ENCODE data around the gene GABBR1. TPM values are rescaled to one million over a fixed set of nuclear protein-coding genes. Genes with fewer than 3 reads are reported as not detected.

Gene GABBR1
- total RNA-seq, 2 experiments from 2014 or later = 12.9 to 37.1 TPM

DNA sequence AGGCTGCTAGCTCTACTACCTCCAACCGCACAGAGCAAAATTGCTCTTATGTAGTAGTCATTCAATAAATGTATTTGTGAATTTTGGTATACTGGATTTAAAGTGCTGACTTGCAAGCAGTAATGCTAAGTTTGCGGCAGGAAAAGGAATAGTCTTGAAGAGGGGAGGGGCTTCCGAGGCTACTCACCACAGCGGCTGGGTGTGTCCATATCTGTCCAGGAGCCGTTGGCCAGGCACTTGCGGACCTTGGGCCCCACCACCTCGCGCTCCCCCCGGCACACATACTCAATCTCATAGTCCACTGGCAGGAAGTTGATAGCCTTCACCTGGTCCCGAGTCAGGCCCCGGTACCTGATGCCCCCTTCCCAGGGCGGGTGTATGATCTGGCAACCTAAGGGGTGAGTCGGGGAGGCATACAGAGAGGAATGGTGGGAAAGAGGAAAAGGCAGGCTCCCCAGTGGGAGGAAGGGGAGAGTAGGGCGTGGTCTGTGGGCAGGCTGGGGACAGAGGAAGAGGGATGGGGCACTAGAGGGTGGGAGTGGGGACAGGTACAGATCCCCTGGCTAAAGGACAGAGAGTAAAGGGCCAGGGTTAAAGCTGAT lies 1.7 kb downstream of the GABBR1 start:
- peaks cover 38% of the 10 kb centered on the region for H3K4me1 ChIP-seq (ENCODE audit: insufficient read depth, low read length, poor library complexity, severe bottlenecking)
- DNase-seq (ENCODE audit: low spot score) = no peak
- no peaks in the 10 kb centered on the region for H3K79me2 ChIP-seq (ENCODE audit: insufficient read depth, low read depth, low read length)
- TF ChIP-seq EZH2phosphoT487 (IDR thresholded peaks at IDR 0.05; ENCODE audit: borderline replicate concordance, low read depth, low read length) = no peak
- TF ChIP-seq, protein P1, sequence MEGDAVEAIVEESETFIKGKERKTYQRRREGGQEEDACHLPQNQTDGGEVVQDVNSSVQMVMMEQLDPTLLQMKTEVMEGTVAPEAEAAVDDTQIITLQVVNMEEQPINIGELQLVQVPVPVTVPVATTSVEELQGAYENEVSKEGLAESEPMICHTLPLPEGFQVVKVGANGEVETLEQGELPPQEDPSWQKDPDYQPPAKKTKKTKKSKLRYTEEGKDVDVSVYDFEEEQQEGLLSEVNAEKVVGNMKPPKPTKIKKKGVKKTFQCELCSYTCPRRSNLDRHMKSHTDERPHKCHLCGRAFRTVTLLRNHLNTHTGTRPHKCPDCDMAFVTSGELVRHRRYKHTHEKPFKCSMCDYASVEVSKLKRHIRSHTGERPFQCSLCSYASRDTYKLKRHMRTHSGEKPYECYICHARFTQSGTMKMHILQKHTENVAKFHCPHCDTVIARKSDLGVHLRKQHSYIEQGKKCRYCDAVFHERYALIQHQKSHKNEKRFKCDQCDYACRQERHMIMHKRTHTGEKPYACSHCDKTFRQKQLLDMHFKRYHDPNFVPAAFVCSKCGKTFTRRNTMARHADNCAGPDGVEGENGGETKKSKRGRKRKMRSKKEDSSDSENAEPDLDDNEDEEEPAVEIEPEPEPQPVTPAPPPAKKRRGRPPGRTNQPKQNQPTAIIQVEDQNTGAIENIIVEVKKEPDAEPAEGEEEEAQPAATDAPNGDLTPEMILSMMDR (conservative IDR thresholded peaks at IDR 0.05; ENCODE audit: low read length) = no peak
- intact Hi-C loops (cut with micrococcal nuclease; ENCODE audit: unreplicated experiment) = no loop called here
- H3K36me3 ChIP-seq (ENCODE audit: insufficient read depth, low read length) = no peaks in the 10 kb centered on the region
- H2AFZ ChIP-seq (ENCODE audit: low read length) = no peak overlapping the region
- no peak overlapping the region for H3K27ac ChIP-seq (ENCODE audit: low read depth, low read length, poor library complexity, severe bottlenecking)
- BruUV-seq (replicated peaks) = no TSS peak
- ChIA-PET CTCF (ENCODE audit: unreplicated experiment) (interaction anchor here (0.5 kb wide), 1 partner anchor 335 kb away, joined by 9 read pairs; no protein-coding TSS in a partner anchor), POLR2A (no interaction called here)
- H3K9me2 ChIP-seq (ENCODE audit: insufficient read depth, low read length) = no peaks in the 10 kb centered on the region
- H3K4me2 ChIP-seq (ENCODE audit: low read length) = peak overlapping the region; percentile 90
- H3K9me3 ChIP-seq (ENCODE audit: low read length) = no peaks in the 10 kb centered on the region
- no peaks in the 10 kb centered on the region; the same call in 1 of the 2 replicates for H4K20me1 ChIP-seq (ENCODE audit: insufficient read depth, low read length)
- no peak overlapping the region for H3K4me3 ChIP-seq (ENCODE audit: low read depth, low read length, poor library complexity, severe bottlenecking)

DNA sequence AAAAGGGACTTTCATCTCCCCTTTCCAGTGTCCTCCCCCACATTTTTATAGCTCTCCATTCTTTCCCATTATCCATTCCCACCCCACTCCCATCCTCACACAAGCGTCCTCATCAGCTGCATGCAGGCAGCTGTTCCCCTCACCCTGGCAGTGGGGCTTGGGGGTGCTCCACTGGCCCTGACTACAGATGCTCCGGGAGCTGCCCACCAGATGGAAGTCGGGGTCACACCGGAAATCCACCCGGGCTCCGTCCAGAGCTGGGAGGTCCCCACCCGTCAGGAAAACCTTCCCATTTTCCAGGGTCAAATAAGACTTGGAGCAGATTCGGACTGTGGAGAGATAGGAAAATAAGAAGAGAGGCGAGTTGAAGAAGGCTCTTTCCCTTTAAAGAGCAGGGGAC lies 2.7 kb downstream of the GABBR1 start:
- no peak overlapping the region for H2AFZ ChIP-seq (ENCODE audit: low read length)
- H3K4me1 ChIP-seq (ENCODE audit: insufficient read depth, low read length, poor library complexity, severe bottlenecking) = peaks cover 38% of the 10 kb centered on the region
- intact Hi-C loops (cut with micrococcal nuclease; ENCODE audit: unreplicated experiment) = no loop called here
- H3K9me2 ChIP-seq (ENCODE audit: insufficient read depth, low read length) = no peaks in the 10 kb centered on the region
- H3K27ac ChIP-seq (ENCODE audit: low read depth, low read length, poor library complexity, severe bottlenecking) = no peak overlapping the region
- H3K36me3 ChIP-seq (ENCODE audit: insufficient read depth, low read length) = no peaks in the 10 kb centered on the region
- no peak overlapping the region for H3K4me3 ChIP-seq (ENCODE audit: low read depth, low read length, poor library complexity, severe bottlenecking)
- POLR2A ChIA-PET = no interaction called here
- H3K4me2 ChIP-seq (ENCODE audit: low read length) = no peak overlapping the region
- H3K79me2 ChIP-seq (ENCODE audit: insufficient read depth, low read depth, low read length) = no peaks in the 10 kb centered on the region
- TF ChIP-seq, protein P1 (conservative IDR thresholded peaks at IDR 0.05; ENCODE audit: low read length) = no peak
- no peak for TF ChIP-seq EZH2phosphoT487 (IDR thresholded peaks at IDR 0.05; ENCODE audit: borderline replicate concordance, low read depth, low read length)
- no peaks in the 10 kb centered on the region; the same call in 1 of the 2 replicates for H4K20me1 ChIP-seq (ENCODE audit: insufficient read depth, low read length)
- H3K9me3 ChIP-seq (ENCODE audit: low read length) = no peaks in the 10 kb centered on the region
- BruUV-seq (replicated peaks) = no TSS peak
- CTCF ChIA-PET (ENCODE audit: unreplicated experiment) = no interaction called here
- no peak for DNase-seq (ENCODE audit: low spot score)

DNA sequence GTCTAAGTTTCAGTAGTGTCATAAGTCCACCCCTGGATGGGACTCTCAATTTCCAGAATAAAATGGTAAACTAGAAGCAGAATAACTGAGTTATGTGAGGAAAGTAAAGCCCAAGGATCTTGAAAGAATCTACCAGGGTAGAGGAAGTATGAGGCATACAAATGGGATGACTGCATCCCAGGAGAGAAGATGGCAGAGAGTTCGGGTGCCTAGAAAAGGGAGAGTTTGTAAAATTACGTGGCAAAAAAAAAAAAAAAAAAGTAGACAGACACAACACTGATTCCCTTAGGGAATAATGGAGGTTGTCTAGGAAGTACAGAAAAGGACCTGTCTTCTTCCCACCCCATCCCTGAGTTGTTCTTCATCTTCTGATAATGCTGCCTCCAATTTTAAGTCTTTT lies 3.4 kb downstream of the GABBR1 start:
- TF ChIP-seq EZH2phosphoT487 (IDR thresholded peaks at IDR 0.05; ENCODE audit: borderline replicate concordance, low read depth, low read length) = no peak
- TF ChIP-seq, protein P1 (conservative IDR thresholded peaks at IDR 0.05; ENCODE audit: low read length) = no peak
- no peak for DNase-seq (ENCODE audit: low spot score)
- H2AFZ ChIP-seq (ENCODE audit: low read length) = no peak overlapping the region
- BruUV-seq (replicated peaks) = TSS peak; percentile 80
- H3K4me3 ChIP-seq (ENCODE audit: low read depth, low read length, poor library complexity, severe bottlenecking) = peak overlapping the region; percentile 69
- POLR2A ChIA-PET = no interaction called here
- CTCF ChIA-PET (ENCODE audit: unreplicated experiment) = no interaction called here
- no peaks in the 10 kb centered on the region for H3K9me2 ChIP-seq (ENCODE audit: insufficient read depth, low read length)
- no peak overlapping the region for H3K27ac ChIP-seq (ENCODE audit: low read depth, low read length, poor library complexity, severe bottlenecking)
- H3K79me2 ChIP-seq (ENCODE audit: insufficient read depth, low read depth, low read length) = no peaks in the 10 kb centered on the region
- no peaks in the 10 kb centered on the region for H3K36me3 ChIP-seq (ENCODE audit: insufficient read depth, low read length)
- no peaks in the 10 kb centered on the region for H3K9me3 ChIP-seq (ENCODE audit: low read length)
- H3K4me2 ChIP-seq (ENCODE audit: low read length) = peak overlapping the region; percentile 74
- peaks cover 32% of the 10 kb centered on the region for H3K4me1 ChIP-seq (ENCODE audit: insufficient read depth, low read length, poor library complexity, severe bottlenecking)
- H4K20me1 ChIP-seq (ENCODE audit: insufficient read depth, low read length) = no peaks in the 10 kb centered on the region; the same call in 1 of the 2 replicates
- intact Hi-C loops (cut with micrococcal nuclease; ENCODE audit: unreplicated experiment) = no loop called here
